ENCODE measurements around the gene SLC29A4. TPM values are rescaled to one million over a fixed set of nuclear protein-coding genes. Genes with fewer than 3 reads are reported as not detected.
"Not testable (repeated sequence)": the region's sequence is repeated elsewhere in the genome, so short reads cannot be mapped to it uniquely, and the experiment has no call there.

The SLC29A4 gene
- total RNA-seq, 1 donor from 2014 or later, result 0.38 TPM

DNA sequence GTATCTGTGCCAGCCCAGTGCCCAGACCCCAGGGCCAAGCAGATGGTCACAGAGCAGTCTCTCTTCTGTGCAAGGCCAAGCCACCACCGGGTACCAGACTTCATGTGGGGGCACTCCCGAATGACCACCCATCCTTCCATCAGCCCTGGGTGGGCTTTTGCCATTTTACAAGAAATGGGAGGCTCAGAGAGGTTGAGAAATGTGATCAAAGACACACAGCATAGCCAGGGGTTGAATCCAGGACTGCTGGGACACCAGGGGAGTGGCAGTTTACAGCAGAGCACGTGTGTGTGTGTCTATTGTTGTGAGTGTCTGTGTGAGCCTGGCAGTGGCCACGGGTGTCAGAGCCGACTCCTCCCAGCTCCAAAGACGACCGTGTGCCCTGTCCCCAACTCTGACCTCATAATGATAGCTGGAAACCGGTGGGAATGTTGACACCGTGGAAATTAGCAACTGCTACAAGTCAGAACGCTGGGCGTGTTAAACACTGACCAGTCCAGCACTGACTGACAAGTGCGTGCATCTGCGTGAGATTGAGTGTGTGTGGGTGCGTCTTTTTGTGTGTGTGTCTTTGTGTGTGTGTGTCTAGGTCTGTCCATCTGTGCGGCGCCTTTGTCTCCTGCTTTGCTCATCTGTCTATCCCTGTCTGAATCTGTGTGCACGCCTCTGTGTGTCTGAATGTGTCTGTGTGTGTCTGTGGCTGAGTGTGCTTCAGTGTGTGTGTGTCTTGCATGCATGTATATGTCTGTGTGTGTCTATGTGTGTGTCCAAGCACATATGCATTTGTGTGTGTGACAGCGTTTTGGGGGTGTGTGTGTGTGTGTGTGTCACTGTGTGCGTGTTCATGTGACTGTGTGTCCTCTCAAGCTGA, 17.2 kb upstream of the SLC29A4 start:
- Mint-ChIP-seq H3K36me3 (ENCODE audit: low read depth) (no peaks in the 10 kb centered on the region), H3K9me3 (no peaks in the 10 kb centered on the region), H3K4me1 (no peaks in the 10 kb centered on the region), H3K27ac (no peak overlapping the region), H3K4me3 (no peak overlapping the region), H3K27me3 (peaks cover 5% of the 10 kb centered on the region)
- intact Hi-C loops (cut with micrococcal nuclease), result no loop called here
- DNase-seq, result no peak
- CTCF ChIA-PET, result no interaction called here
- TF ChIP-seq, protein P1, sequence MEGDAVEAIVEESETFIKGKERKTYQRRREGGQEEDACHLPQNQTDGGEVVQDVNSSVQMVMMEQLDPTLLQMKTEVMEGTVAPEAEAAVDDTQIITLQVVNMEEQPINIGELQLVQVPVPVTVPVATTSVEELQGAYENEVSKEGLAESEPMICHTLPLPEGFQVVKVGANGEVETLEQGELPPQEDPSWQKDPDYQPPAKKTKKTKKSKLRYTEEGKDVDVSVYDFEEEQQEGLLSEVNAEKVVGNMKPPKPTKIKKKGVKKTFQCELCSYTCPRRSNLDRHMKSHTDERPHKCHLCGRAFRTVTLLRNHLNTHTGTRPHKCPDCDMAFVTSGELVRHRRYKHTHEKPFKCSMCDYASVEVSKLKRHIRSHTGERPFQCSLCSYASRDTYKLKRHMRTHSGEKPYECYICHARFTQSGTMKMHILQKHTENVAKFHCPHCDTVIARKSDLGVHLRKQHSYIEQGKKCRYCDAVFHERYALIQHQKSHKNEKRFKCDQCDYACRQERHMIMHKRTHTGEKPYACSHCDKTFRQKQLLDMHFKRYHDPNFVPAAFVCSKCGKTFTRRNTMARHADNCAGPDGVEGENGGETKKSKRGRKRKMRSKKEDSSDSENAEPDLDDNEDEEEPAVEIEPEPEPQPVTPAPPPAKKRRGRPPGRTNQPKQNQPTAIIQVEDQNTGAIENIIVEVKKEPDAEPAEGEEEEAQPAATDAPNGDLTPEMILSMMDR (IDR thresholded peaks at IDR 0.05), result no peak
- POLR2A ChIA-PET, result no interaction called here
- ATAC-seq (ENCODE audit: low read depth), result no peak

DNA sequence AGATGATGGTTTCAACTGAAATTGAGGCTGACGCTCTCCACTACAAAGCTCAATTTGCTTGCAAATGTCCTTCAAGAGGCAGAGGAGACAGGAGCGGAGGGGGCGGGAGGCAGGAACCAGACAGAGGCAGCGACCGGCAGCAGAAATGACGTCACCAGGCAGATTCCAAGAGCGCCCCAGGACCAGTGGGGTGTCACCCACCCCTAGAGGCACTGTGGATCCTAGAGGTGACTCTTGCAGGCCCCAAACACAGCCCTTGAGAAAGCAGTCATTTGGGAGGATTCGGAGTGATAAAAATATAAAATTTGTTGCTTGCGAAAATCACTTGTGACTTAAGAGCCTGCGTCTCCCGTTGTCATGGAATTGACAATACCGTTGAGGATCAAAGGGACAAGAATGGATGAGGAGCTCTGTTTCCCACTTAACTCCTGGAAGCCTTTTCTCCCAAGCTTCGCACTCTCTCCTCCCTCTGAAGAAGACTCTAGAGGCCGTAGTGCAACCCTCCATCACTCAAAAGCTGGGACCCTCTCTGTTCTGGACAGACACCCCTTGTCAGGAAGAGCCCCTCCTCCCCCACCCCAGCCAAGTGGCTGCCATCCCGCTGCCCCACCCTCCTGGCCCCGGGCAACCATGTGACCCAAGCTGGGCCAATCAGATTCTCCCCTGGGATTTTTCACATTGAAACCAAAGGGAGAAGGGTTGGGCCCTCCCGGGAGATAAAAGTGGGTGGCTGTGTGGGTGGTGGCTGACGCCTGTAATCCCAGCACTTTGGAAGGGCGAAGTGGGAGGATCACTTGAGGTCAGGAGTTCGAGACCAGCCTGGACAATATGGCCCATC, 16.3 kb upstream of the SLC29A4 start:
- H3K4me3 Mint-ChIP-seq, result no peak overlapping the region
- H3K4me1 Mint-ChIP-seq, result no peaks in the 10 kb centered on the region
- intact Hi-C loops (cut with micrococcal nuclease), result no loop called here
- no peak for DNase-seq
- no peak for ATAC-seq (ENCODE audit: low read depth)
- H3K27ac Mint-ChIP-seq, result no peak overlapping the region
- no peaks in the 10 kb centered on the region for H3K36me3 Mint-ChIP-seq (ENCODE audit: low read depth)
- ChIA-PET POLR2A (no interaction called here), CTCF (no interaction called here)
- TF ChIP-seq, protein P1 (IDR thresholded peaks at IDR 0.05), result no peak
- peaks cover 7% of the 10 kb centered on the region for H3K27me3 Mint-ChIP-seq
- no peaks in the 10 kb centered on the region for H3K9me3 Mint-ChIP-seq

DNA sequence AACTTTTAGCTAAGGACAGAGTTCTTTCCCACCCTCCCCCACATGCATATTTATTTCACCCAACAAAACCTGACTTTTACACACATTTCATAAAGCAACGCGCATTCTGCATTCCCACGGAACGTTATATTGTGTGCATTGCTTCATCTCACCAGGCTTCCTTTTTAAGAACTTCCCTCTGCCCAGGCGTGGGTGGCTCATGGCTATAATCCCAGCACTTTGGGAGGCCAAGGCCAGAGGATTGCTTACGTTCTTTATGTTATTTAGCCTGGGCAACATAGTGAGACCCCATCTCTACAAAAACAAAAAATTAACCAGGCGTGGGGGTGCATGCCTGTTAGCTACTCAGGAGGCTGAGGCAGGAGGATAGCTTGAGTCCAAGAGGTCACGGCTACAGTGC, 14.9 kb upstream of the SLC29A4 start:
- POLR2A ChIA-PET; H3K27me3 Mint-ChIP-seq; DNase-seq; ATAC-seq (ENCODE audit: low read depth); H3K27ac Mint-ChIP-seq; intact Hi-C loops (cut with micrococcal nuclease); H3K4me3 Mint-ChIP-seq; CTCF ChIA-PET; H3K4me1 Mint-ChIP-seq; H3K9me3 Mint-ChIP-seq; H3K36me3 Mint-ChIP-seq (ENCODE audit: low read depth): not testable (repeated sequence)

DNA sequence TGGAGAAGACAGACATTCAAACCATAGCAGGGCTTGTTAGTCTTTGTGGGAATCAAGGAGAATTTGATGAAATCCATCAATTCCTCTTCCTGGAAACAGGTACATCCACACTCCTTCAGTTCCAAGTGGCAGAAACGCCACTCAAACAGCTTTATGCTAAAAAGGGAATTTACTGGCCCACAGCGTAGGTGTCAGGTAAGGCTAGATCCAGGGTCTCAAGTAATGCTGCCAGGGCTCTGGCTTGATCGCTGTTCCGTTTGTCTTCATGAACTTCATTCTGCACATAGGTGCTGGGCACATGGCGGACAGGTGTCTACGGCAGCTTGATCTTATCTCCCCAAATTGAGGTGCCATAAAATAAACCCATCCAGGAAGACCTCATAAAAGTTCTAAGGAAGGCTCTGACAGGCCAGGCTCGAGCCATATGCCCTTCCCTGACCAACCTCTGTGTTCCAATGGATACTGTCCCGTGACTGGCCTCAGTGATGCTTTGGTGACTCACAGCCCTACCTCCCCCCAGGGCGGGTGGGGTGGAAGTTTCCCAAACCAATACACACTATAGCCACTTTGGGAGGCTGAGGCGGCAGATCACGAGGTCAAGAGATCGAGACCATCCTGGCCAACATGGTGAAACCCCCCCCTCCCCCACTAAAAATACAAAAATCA, 12.6 kb upstream of the SLC29A4 start:
- intact Hi-C loops (cut with micrococcal nuclease); H3K36me3 Mint-ChIP-seq (ENCODE audit: low read depth): not testable (repeated sequence)

DNA sequence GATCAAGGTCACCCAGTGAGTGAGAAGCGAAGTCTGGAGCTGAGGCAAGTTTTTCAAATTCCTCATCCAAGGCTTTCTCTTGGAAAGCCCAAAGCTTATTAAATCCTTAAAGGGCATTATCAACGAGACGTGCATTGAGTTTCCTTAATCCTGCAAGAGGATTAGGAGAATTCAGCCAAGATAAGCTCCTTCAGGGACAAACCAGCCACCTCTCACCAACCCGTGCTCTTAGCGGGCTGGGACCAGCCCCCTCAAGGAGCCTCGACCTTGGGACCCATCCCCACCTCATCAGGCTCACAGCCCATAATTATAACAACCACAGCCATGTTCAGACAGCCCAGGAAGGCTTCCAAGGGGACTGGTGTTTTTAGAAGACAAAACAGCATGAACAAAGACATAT, 12.0 kb upstream of the SLC29A4 start:
- TF ChIP-seq, protein P1 (IDR thresholded peaks at IDR 0.05), result no peak
- DNase-seq (no peak), ATAC-seq (ENCODE audit: low read depth) (no peak)
- H3K4me3 Mint-ChIP-seq, result no peak overlapping the region
- no peaks in the 10 kb centered on the region for H3K9me3 Mint-ChIP-seq
- ChIA-PET POLR2A (no interaction called here), CTCF (no interaction called here)
- H3K36me3 Mint-ChIP-seq (ENCODE audit: low read depth), result no peaks in the 10 kb centered on the region
- no peak overlapping the region for H3K27ac Mint-ChIP-seq
- intact Hi-C loops (cut with micrococcal nuclease), result no loop called here
- H3K4me1 Mint-ChIP-seq, result no peaks in the 10 kb centered on the region
- peaks cover 10% of the 10 kb centered on the region for H3K27me3 Mint-ChIP-seq

More for the DNA sequence above, 12.6 kb upstream of the SLC29A4 start:
- H3K27ac Mint-ChIP-seq; CTCF ChIA-PET; ATAC-seq (ENCODE audit: low read depth); H3K27me3 Mint-ChIP-seq; DNase-seq; H3K4me3 Mint-ChIP-seq; POLR2A ChIA-PET; H3K4me1 Mint-ChIP-seq; H3K9me3 Mint-ChIP-seq: not testable (repeated sequence)

DNA sequence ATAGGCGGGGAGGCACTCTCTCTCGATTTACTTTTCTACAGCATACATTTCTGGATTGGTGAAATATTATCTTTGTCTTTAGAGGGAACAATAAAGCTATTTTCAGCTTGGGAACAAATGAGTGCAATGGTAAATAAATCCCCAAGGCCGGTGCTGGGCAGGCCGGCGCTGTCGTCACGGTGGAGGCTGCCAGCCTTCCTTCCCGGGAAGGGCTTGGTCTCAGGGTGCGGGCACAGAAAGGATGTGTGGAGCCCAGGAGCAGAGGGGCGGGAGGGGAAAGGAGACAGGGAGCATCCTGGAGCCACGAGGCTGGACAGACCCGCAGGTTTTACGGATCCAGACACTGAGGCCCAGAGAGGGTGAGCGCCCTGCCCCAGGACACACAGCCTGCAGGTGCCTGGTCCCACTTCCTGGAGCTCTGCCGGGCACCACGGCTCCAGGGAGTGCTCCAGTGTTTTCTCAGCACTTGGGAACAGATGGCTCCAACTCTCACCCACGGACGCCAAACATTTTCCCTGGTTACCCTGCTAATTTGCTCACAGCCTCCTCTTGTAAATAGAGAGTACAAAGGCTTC, 8.8 kb upstream of the SLC29A4 start:
- ATAC-seq (ENCODE audit: low read depth); H3K4me3 Mint-ChIP-seq; CTCF ChIA-PET; H3K4me1 Mint-ChIP-seq; POLR2A ChIA-PET; H3K27ac Mint-ChIP-seq; DNase-seq; H3K36me3 Mint-ChIP-seq (ENCODE audit: low read depth); H3K9me3 Mint-ChIP-seq; intact Hi-C loops (cut with micrococcal nuclease); H3K27me3 Mint-ChIP-seq: not testable (repeated sequence)

All from activated B cell treated with CpG ODN at 0.5 μM for 24 hours (primary cell).